ENCODE data around the gene TIMP3.
"Not testable (repeated sequence)": the region's sequence is repeated elsewhere in the genome, so short reads cannot be mapped to it uniquely, and the experiment has no call there.

The TIMP3 gene

GRCh38 chr22:32801537-32802236 lies at the start of gene TIMP3:
Gene TIMP3 (plus strand): TSS chr22:32801705. CDS start chr22:32802002, 297 bp downstream.
- peak; percentile 88 for DNase-seq (ENCODE audit: low spot score)

- no peak for DNase-seq (ENCODE audit: low spot score)
Measured at GRCh38 chr22:32752326-32752725, 49.2 kb upstream of the TIMP3 start.

GRCh38 chr22:32752816-32753520 lies 48.5 kb upstream of the TIMP3 start:
- no peak for DNase-seq (ENCODE audit: low spot score)

GRCh38 chr22:32753591-32753990 lies 47.9 kb upstream of the TIMP3 start:
- no peak for DNase-seq (ENCODE audit: low spot score)

- DNase-seq (ENCODE audit: low spot score): no peak
Measured at GRCh38 chr22:32754413-32755041, 47.0 kb upstream of the TIMP3 start.

- DNase-seq (ENCODE audit: low spot score): not testable (repeated sequence)
Measured at GRCh38 chr22:32757086-32757762, 44.3 kb upstream of the TIMP3 start.

- DNase-seq (ENCODE audit: low spot score): no peak
Measured at GRCh38 chr22:32758866-32759385, 42.6 kb upstream of the TIMP3 start.

- DNase-seq (ENCODE audit: low spot score): no peak
Measured at GRCh38 chr22:32760396-32760795, 41.1 kb upstream of the TIMP3 start.

- no peak for DNase-seq (ENCODE audit: low spot score)
Measured at GRCh38 chr22:32760815-32761214, 40.7 kb upstream of the TIMP3 start.

GRCh38 chr22:32761251-32761903 lies 40.1 kb upstream of the TIMP3 start:
- no peak for DNase-seq (ENCODE audit: low spot score)

- no peak for DNase-seq (ENCODE audit: low spot score)
Measured at GRCh38 chr22:32764330-32765131, 37.0 kb upstream of the TIMP3 start.

GRCh38 chr22:32765132-32765618 lies 36.3 kb upstream of the TIMP3 start:
- DNase-seq (ENCODE audit: low spot score): no peak

GRCh38 chr22:32771756-32772155 lies 29.7 kb upstream of the TIMP3 start:
- DNase-seq (ENCODE audit: low spot score): no peak

- no peak for DNase-seq (ENCODE audit: low spot score)
Measured at GRCh38 chr22:32775957-32776356, 25.5 kb upstream of the TIMP3 start.

GRCh38 chr22:32776397-32776796 lies 25.1 kb upstream of the TIMP3 start:
- no peak for DNase-seq (ENCODE audit: low spot score)

GRCh38 chr22:32776802-32777201 lies 24.7 kb upstream of the TIMP3 start:
- DNase-seq (ENCODE audit: low spot score): no peak

GRCh38 chr22:32777987-32778386 lies 23.5 kb upstream of the TIMP3 start:
- DNase-seq (ENCODE audit: low spot score): no peak

- DNase-seq (ENCODE audit: low spot score): no peak
Measured at GRCh38 chr22:32780726-32781310, 20.7 kb upstream of the TIMP3 start.

- DNase-seq (ENCODE audit: low spot score): no peak
Measured at GRCh38 chr22:32781695-32782094, 19.8 kb upstream of the TIMP3 start.

- DNase-seq (ENCODE audit: low spot score): no peak
Measured at GRCh38 chr22:32785321-32786026, 16.0 kb upstream of the TIMP3 start.
